CD4-positive, alpha-beta T cell treated with Interleukin-1 beta for 1 hour (primary cell): Measurements from ENCODE around the gene NEMP2.

Experiments
- DNase-seq, 2 donors: peaks; one replicate each; pipeline ENCODE4 v3.0.0-alpha.2; 2020 to 2022

NEMP2 gene

DNA sequence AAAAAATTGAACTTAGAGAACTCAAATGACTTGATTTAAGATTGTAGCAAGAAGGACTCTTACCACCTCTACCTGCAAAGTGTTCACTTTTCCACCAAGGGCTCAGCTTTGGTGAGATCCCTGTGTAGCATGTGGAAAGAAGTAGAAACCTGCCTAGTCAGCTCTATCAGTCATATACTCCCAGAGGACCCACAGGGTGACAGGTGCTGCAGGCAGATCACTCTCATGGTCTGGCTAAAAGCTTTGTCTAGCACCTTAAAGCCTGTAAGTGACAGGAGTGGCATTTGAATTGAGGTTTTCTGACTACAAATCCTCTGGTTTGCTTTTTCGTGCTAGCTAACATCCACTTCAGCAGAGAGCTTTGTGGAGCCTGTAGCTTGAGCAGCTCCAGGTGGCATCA is 18.7 kb upstream of the NEMP2 start:
- DNase-seq: no peak

GRCh38 chr2:190551928-190552327 is 17.4 kb upstream of the NEMP2 start:
- DNase-seq: peak; percentile 29 to 37

- DNase-seq: no peak
These were observed 15.6 kb upstream of the NEMP2 start for GRCh38 chr2:190550137-190550536.

- DNase-seq: no peak
These were observed 13.4 kb upstream of the NEMP2 start for GRCh38 chr2:190547886-190548285.

GRCh38 chr2:190546734-190547133 is 12.2 kb upstream of the NEMP2 start:
- no peak for DNase-seq

- DNase-seq: no peak
These were observed 11.2 kb upstream of the NEMP2 start for GRCh38 chr2:190545555-190546385.

DNA sequence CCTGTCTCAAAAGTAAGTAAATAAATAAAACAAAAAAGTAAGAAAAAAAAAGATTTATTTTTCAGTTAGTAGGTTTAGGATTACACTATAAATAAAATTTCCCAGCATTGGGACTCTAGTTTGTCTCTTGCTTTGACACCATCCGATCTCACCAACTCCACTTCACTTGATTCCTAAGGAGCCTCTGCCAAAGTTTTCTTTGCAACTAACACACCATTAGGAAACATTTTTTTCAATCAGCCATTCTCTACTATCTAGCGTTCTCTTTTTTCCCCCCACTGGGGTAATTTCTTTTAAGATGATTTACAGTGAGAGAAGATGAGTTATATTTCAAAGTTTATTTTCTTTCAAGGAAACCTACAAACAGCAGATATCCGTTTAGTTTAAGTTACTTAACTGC is 10.6 kb upstream of the NEMP2 start:
- no peak for DNase-seq

- DNase-seq: no peak
These were observed 5.5 kb upstream of the NEMP2 start for GRCh38 chr2:190540048-190540447.

GRCh38 chr2:190538201-190538600 is 3.7 kb upstream of the NEMP2 start:
- DNase-seq: no peak

DNA sequence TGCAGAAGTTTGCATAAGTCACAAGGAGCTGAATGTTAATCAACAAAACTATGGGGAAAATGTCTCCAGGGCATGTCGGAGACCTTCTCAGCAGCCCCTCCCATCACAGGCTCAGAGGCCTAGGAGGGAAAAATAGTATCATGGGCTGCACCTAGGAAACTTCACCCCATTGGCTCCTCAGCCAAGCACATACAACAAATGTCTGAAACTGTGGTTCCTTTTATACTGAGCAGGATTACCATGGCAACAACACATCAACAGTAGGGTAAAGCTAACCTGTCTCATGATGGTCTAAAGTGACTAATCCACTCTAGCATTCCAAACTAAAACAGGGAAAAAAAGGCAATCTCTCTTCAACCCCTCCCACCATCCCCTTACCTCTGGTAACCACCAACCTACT is 3.2 kb upstream of the NEMP2 start:
- peak; percentile 8 to 38 for DNase-seq

- no peak for DNase-seq
These were observed 1.1 kb upstream of the NEMP2 start for GRCh38 chr2:190535586-190535985.

GRCh38 chr2:190535121-190535439 is 558 bp upstream of the NEMP2 start:
- no peak for DNase-seq

GRCh38 chr2:190533968-190534309 is 583 bp downstream of the NEMP2 start:
- peak; percentile 60 to 69 for DNase-seq

DNA sequence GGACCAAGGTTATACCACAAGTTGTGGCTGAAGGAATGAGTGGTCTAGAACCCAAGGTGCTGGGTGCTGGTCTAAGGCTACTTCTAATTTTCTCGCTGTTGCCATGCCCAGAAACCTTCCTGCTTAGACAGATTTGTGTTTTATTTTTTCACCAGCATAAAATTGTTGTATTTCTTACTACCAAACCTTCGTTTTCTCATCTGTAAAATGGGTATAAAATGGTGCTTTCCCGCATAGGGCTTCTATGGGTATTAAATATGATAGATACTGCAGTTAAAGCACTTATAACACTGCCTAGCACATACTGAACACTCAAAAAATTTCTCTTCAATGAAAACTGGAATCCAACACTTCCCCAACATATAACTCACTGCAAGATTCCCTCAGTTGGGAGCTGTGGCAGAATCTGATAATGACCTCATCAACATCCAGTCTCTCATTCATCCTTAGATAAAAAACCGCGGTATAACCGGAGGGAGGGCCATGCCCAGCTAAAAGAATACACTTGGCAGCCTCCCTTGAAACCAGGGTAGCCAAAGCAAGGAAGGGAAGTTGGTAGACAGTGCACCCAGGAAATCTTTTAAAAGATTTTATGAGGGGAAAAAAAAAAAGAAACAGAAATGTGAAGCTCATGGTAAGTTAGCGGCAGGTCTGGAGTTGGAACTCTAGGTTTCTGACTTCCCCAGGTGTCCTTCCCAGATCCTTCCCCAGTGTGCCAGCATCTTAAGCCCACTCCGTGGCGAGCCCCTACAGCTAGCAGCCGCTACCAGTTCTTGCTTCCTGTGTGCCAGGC is 1.2 kb downstream of the NEMP2 start:
- DNase-seq: no peak

GRCh38 chr2:190532581-190532980 is 1.9 kb downstream of the NEMP2 start:
- no peak for DNase-seq

- no peak for DNase-seq
These were observed 4.1 kb downstream of the NEMP2 start for GRCh38 chr2:190530248-190530900.

GRCh38 chr2:190529486-190530247 is 4.9 kb downstream of the NEMP2 start:
- no peak for DNase-seq

- DNase-seq: no peak
These were observed 6.0 kb downstream of the NEMP2 start for GRCh38 chr2:190528521-190529001.

DNA sequence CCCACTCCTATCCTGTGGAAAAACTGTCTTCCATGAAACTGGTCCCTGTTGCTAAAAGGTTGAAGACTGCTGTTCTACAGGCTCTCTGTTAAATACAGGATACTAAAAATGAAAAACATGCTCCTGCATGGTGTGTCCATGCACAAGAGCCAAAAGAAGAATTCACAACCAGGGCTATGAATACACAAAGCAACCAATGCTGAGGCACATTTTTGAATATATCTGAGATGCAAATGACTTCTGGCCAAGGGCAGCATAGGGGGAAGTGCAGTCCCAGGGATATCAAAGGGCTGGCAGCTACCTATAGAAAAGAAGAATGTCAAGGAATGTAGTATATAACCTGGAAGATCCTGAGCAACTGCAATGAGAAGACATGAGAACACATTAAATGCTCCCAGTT is 6.6 kb downstream of the NEMP2 start:
- DNase-seq: no peak

DNA sequence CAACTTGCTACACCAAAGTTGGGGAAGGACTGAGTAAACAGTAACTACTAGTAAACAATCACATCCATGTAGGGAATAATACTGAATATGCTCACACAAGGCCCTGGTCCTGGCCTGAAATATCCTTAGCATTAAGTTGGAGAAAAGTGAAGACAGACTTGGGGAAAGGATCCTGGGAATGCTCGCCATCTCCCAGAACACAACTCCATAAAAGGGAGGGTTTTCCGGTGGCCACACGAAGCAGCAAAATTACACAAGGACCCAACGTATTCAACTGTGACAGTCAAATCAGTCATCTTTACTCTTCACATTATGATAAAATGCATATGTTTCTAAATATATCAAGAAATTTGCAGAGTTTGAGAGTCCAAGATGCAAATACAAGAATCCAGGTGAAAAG is 7.3 kb downstream of the NEMP2 start:
- no peak for DNase-seq

DNA sequence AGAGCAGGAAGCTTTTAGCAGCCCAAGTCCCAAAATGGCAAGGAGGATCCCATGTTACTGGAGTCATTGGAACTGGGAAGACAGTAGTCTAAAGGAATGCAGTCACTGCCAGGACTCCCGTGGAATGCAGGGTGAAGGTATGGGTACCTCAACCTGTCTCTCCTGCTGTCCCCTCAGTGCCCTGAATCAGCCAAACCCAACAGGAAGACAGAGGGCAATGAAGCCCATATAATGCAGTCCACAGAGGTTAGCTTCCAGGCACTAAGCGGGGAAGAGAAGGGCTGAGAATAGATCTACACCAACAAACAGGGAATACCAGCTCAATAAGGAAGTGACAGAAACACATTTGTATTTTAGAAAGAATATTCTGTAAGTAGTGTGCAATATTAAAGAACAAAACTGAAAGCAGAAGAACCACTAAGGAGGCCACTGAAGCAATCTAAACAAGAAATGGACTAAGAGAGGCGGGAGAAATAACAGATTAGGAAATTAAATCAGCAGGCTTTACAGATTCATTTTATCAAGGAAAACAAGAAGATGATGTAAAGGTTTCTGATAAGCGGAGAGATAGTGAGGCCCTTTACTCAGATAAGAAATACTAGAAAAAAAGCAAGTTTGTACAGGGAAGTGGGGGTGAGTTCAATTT is 8.3 kb downstream of the NEMP2 start:
- no peak for DNase-seq

GRCh38 chr2:190524928-190525327 is 9.6 kb downstream of the NEMP2 start:
- DNase-seq: no peak
